NCI-H2196 treated with DMSO at 0.1 percent for 48 hours (cell line): ENCODE results near the gene TBCD.

Experiments
- DNase-seq: peaks from one replicate; lab custom pipeline; 2025; ENCODE audit not compliant: unreplicated experiment; lab: John Stamatoyannopoulos, UW

Gene TBCD

GRCh38 chr17:82936768-82937171 is 184.9 kb downstream of the TBCD start:
- DNase-seq, result no peak

DNA sequence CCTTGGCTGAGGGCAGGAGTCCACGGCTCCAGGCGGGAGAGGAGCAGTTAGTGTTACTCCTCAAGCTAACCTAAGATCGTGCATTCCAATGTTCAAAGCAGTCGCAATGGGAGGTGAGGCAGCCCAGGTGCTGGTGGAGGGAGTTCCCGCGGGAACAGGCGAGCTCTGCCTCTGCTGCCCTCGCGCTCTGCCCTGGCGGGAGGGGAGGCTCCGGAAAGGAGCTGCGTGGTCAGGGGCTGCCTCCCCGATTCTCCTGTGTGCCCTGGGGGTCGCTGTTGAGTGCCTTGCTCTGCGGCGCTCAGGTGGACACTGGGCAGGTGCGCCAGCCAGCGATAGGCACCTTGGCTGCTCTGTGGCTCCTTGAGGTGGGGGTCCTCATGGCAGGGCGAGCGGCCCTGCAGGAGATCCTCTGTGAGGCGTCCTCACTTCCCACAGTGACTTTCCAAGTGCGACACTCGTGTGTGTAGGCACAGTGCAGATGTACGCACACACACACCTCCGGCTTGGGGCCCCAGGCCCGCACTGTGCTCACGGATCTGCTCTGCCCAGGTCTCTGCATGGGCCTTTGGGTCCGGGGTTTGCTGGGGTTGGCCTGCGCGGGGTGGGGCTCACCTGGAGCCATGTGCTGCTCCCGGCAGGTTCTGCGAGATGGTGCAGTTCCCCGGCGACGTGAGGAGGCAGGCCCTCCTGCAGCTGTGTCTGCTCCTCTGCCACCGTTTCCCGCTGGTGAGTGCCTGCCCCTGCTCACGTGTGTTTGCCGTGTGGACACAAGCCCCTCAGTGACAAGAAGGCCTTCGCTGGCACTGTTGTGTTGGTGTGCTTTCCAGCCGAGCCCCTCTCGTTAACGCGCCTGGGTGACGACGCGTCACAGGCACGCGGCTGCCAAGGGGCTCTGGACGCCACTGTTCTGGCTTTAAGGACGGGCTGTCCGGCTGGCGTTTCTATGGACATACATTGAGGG is 185.8 kb downstream of the TBCD start:
- no peak for DNase-seq

DNA sequence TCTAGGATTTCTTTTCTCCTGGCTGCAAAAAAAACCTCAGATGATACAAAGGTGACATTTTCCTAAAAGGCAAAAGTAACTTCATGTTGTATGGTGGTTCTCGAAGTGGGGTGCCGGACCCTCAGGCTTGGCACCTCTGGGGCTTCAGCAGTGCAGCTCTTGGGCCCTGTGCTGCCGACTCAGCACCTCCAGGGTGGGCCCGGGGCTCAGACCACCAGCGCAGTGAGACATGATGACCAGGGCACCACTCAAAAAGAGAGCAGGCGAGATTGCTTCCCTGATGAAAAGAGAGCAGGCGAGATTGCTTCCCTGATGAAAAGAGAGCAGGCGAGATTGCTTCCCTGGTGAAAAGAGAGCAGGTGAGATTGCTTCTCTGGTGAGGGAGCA is 186.6 kb downstream of the TBCD start:
- DNase-seq, result no peak

DNA sequence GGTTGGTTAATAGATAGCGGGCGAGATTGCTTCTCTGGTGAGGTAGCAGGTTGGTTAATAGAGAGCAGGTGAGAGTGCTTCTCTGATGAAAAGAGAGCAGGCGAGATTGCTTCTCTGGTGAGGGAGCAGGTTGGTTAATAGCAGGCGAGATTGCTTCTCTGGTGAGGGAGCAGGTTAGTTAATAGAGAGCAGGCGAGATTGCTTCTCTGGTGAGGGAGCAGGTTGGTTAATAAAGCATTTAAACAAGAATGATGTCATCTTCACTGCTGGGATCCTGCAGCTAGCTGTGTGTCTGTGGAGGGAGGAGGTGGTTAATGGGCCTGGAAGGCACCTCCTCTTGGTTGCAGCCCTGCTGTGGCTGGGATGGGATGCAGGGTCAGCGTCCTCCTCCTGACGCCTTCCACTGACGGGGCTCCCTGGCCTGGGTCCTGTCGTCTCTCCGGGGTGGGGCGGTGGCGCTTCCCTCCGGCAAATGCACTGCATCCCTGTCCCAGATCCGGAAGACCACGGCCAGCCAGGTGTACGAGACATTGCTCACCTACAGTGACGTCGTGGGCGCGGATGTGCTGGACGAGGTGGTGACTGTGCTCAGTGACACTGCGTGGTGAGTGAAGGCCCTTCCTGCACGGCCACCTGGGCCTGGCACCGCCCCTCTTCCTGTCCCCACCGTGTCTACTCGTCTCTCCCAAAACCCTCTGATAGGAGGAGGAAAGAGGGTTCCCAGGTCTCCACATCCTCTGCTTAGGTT is 187.2 kb downstream of the TBCD start:
- DNase-seq, result no peak

DNA sequence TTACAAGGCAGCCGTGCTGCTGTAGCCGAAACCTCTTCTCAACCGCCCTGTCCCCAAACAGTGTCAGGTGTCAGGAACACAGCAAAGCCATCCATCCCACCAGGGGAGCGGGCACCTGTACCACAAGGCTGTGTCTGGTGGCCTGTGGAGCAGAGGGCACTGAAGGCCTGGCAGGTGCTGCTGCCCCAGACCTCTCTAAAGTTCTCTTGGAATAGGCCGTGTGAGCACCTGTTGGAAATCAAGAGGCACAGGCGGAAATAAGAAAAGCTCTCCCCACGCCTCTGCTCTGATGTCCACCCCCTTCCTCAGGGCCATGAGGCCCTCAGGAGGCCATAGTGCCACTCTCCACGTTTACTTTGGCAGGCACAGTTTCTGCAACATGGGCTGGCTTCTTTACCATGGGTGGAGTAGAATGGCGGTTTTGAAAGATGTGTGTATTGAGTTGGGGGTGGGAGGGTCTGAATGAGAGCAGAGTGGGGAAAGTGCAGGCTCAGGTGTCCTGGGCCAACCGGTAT is 187.8 kb downstream of the TBCD start:
- DNase-seq, result no peak

GRCh38 chr17:82940226-82941020 is 188.6 kb downstream of the TBCD start:
- DNase-seq, result no peak

DNA sequence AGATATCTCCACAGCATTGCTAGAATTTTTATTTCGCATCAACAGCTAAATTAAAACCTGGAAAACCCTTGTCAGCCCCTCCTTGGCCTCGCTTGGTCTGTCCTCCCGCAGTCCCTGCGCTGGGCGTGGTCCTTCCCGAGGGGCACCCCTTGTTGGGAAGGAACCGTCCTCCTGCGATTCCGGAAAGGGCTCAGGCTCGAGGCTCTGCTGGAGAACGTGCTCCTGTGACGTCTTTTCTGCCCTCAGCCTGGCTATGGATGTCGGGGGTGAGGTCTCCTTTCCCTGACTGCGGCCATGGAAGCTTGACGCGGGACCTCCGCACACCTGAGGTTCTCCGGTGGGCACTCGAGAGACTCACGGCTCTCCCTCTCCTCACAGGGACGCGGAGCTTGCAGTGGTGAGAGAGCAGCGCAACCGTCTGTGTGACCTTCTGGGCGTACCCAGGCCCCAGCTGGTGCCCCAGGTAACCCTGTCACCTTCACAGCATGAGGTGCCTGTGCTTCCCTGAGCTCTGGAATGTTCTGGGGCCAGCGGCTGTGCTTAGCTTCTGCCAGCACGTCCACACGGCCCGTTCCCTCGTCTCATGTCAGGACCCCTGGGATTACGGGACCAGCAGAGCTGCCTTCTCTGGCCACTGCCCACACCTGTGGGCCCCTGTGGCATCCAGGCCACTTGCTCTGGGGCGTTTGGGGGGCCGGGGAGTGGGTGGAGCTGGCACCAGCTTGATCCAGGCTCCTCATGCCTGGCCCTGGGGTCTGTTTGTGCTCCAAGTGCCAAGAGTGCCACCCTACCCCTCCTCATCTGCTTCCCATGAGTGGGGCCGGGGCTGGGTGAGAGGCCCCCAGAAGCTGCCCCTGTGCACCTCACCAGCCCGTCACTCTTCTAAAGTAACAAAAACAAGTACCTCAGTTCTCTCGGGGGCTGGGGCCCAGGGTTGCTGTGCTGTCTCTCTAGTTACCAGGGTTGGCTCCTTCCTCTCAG is 189.4 kb downstream of the TBCD start:
- DNase-seq, result no peak

DNA sequence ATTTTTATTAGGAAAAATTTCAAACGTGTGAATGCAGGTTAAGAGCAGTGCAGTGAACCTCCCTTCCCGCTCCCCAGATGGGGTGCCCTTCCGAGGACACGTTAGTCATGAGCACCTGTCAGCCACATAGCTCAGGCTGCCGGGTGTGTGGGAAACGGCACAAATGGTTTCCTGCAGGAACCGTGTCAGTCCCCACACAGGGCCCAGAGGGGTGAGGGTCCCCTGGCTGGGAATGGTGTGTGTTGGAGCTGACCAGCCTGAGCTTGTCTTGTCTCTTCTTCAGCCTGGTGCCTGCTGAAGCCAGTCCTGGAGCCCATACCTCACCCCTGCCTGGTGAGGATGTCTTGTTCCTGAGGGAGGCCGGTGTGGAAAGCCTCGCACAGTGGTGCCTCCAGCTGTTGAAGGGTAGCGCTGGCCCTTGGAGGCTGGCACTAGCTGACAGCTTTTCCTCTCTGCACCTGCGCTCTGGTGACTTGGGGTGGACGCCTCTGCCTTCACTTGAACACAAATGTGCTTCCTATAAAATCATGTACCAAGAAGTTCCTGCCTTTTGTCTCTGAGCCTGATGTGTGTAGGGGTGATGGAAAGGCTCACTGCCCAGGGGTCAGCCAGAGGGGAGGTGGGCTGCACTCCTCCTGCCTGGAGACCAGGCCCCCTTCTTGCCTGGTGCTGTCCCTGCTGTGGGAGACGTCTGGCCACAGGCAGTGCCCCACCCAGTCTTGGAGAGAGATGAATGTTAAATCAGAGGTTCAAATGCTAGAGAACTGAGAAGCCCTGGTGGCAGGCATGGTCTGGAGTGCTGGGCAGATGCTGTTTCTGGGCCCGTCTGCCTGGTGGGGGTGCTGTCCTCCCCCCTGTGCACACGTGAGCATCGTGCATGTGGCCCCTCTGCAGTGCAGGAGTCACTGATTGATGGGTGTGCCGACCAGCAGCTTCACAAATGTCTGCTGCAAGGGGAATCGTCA is 190.6 kb downstream of the TBCD start:
- DNase-seq, result no peak

DNA sequence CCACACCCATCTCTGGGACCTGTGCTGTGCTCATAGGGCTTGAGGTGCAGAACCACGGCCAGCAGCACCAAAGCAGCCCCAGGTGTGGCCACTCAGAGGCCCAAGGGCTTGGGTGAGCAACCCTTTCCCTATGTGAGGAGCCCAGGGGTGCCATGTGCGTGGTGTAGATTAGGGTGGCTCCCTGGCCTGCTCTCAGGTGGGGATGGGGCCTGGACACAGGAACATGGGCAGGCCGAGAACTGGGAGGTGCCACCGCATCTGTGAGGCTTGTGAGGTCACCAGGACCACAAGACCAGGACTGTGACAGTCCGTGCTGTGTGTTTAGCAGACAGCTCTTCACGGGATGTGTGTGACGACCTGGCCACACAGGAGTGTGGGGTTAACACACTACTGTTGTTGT is 191.5 kb downstream of the TBCD start:
- DNase-seq, result no peak

GRCh38 chr17:82943751-82944150 is 191.9 kb downstream of the TBCD start:
- no peak for DNase-seq

DNA sequence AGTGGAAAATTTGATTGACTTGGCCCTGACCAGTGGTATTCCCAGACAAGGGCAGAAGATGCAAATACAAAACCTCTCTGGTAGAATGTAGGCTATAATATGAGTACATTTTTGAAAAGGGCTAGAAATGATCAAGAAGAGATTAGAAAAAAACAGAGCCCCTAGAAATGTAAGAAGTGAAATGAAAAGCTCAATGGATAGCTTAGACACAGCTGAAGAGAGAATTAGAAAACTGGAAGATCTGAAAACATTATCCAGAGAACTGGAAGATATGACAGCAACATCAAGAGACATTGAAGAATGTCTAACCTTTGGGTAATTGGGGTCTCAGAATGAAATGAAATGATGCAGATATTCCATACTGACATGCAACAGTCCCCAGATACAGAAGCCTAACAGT is 193.1 kb downstream of the TBCD start:
- DNase-seq, result no peak

DNA sequence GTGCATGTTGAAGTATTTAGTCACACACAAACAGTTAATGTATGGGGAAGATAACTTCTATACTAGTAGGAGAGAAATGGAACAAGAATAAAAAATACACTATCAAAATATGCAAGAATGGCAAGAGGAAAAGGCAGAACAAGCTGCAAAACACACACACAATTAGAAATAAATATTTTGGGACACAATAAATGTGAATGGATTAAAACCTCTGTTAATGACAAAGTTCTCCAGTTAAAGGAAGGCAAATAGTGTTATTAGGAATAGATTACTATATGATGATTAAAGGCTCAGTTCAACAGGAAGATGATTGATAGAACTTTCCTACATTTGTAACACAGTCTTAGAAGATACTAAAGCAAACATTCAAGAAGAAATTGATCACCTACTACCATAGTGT is 194.2 kb downstream of the TBCD start:
- no peak for DNase-seq

GRCh38 chr17:82947051-82947991 is 195.5 kb downstream of the TBCD start:
- no peak for DNase-seq

DNA sequence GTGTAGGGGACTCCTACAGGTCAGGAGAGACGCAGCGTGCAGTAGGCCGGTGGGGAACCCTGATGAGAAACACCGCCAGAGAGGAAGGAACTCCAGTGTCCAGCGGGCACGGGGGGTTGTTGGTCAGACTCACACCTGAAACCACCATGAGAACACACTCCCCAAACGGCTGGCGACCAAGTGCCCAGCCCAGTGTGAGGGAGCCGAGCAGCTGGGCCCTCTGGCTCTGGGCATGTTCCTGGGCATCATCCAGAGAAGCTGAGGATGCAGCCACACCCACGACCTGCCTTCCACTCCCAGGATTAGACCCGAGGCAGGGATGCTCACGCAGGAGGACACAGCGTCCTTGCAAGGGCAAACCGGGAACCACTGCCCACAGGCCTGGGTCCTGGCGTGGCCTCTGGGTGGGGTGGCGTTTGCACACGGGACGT is 196.2 kb downstream of the TBCD start:
- DNase-seq, result no peak

GRCh38 chr17:82948957-82949356 is 197.1 kb downstream of the TBCD start:
- no peak for DNase-seq

GRCh38 chr17:82949361-82949760 is 197.5 kb downstream of the TBCD start:
- no peak for DNase-seq

- no peak for DNase-seq
Measured at GRCh38 chr17:82949984-82950383, 198.1 kb downstream of the TBCD start.
